GM12864 (cell line): ENCODE results near the gene LDAH.

Experiments
- DNase-seq: peaks from one replicate; pipeline ENCODE4 v3.0.0-alpha.2; 2011; ENCODE audit warnings: low read depth
- H3K4me3 ChIP-seq: 2 replicates; pipeline ENCODE4 v1.5.1; 2011; ENCODE audit warnings: mild to moderate bottlenecking, low read depth, low read length, control low read depth
- TF ChIP-seq, protein P1 (sequence below): IDR thresholded peaks from 2 replicates; pipeline ENCODE4 v1.5.1; 2011; ENCODE audit warnings: low read depth, mild to moderate bottlenecking, moderate library complexity, low read length, control low read depth, inconsistent platforms; ENCODE audit errors: missing control alignments

LDAH gene

DNA sequence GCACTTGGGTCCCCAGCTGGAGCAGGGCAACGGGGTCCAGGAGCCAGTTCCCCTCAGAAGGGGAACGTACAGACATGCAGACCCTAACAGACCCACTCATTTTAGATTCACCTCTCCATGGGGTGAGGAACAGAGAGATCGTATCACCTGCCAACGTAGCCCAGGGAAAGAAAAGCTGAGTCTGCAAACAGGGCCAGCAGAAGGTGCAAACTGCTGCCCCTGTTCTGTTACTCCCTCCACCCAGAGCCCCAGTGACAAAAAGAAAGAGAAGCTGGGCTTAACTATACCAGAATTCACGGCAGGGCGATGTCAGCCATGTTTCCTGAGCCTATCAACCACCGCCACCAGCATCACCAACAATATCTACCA lies 171.2 kb downstream of the LDAH start:
- peak overlapping the region; percentile 64; the same call in 1 of the 2 replicates for H3K4me3 ChIP-seq
- no peak for DNase-seq
- TF ChIP-seq, protein P1, sequence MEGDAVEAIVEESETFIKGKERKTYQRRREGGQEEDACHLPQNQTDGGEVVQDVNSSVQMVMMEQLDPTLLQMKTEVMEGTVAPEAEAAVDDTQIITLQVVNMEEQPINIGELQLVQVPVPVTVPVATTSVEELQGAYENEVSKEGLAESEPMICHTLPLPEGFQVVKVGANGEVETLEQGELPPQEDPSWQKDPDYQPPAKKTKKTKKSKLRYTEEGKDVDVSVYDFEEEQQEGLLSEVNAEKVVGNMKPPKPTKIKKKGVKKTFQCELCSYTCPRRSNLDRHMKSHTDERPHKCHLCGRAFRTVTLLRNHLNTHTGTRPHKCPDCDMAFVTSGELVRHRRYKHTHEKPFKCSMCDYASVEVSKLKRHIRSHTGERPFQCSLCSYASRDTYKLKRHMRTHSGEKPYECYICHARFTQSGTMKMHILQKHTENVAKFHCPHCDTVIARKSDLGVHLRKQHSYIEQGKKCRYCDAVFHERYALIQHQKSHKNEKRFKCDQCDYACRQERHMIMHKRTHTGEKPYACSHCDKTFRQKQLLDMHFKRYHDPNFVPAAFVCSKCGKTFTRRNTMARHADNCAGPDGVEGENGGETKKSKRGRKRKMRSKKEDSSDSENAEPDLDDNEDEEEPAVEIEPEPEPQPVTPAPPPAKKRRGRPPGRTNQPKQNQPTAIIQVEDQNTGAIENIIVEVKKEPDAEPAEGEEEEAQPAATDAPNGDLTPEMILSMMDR: no peak

DNA sequence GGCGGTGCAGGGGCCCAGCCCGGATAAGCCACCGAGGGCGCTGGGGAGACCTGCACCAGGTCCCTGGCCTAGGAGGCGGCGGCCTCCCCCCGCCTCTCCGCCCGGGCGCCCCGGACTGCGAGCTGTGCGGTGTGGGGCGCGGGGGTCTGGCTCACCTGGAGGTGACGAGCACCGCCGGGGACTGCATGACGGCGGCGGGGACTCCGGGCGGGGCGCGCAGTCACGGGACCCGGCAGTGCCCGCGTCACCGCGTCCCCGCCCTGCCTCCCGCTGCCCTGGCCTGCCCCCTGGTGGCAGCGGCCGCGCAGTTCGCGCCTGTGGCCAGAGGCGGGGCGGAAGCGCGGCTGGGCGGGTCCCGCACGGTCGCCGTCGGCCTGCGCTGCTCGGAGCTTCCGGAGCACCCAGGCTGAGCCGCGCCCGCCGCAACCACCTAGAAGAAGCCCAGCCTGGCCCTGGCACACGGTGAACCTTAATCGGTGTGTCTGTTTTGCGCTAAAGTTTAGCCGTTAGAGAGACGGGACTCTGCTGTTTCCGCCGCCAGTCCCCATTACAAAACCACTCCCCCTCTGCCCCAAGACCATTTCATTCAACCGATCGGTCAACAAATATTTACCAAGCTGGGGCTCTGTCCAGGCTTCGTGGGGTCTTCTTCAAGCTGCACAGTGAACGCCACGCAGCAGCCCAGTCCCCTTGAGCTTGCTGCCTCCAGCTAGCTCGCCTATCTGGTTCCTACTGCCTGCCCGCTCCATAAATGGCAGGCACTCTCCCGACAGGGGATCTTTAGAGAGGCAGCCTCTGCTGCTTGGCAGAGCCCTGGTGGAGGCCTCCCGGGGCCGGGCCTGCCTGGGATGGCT lies 171.8 kb downstream of the LDAH start, which contains the start of gene HS1BP3:
Gene HS1BP3, minus strand, starts transcription at position 222 of the 854 bp plus-strand sequence. Its CDS starts 35 bp downstream, at position 187.
- peak; percentile 35 for DNase-seq
- TF ChIP-seq, protein P1: peak; percentile 81
- H3K4me3 ChIP-seq: peak within 1 kb of the TSS; percentile 90

GRCh38 chr2:20650393-20650876 lies 172.5 kb downstream of the LDAH start:
- TF ChIP-seq, protein P1: no peak
- H3K4me3 ChIP-seq: peak overlapping the region; percentile 90
- DNase-seq: no peak

- peak overlapping the region; percentile 90 for H3K4me3 ChIP-seq
- TF ChIP-seq, protein P1: no peak
Measured at GRCh38 chr2:20649976-20650375, 172.9 kb downstream of the LDAH start.

DNA sequence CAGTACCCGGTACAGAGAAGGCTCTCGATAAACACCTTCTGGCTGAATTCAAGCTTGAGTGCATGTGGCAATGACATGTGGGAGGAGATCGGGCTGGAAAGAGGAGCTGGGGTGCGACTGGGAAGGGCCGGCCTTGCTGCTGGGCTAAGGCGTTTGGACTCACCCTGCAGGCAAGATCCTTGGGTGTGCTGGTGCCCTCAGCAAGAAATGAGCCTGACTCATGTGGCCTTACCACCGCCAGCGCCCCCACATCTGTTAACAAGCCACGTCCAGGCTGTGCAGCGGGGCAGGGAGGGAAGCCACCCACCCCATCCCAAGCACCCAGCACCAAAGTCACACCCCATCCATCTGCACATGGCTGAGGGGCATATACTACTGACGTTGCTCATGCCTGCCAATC lies 173.3 kb downstream of the LDAH start:
- TF ChIP-seq, protein P1: no peak
- no peak for DNase-seq
- no peak overlapping the region for H3K4me3 ChIP-seq

More at GRCh38 chr2:20649976-20650375, 172.9 kb downstream of the LDAH start:
- DNase-seq: no peak

DNA sequence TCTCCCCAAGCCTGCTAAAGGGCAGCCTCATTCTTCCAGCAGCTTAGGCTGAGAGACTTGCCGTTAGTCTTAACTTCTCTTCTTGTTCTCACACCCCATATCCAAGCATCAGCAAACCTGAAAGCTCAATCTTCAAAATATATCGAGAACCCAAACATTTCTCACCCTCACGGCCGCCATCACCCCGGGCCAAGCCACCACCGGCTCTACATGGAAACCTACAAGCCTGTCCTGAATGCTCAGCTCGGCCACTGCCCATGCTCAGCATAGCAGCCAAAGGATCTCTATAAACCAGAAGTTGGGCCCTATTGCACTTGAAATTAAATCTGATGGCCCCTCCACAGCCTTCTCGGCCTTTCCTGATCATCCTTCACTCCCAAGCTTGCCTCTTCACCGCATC lies 174.1 kb downstream of the LDAH start:
- TF ChIP-seq, protein P1: no peak
- no peak for DNase-seq
- no peak overlapping the region for H3K4me3 ChIP-seq
